IMR-90 (cell line): Measurements from ENCODE around the gene ISLR2. TPM values are rescaled to one million over a fixed set of nuclear protein-coding genes. Genes with fewer than 3 reads are reported as not detected.

Experiments
- ATAC-seq: fragments of 200-7000 bp; cut with Tn5 transposase; 2 replicates; pipeline ENCODE4 v1.9.1; 2020; ENCODE audit warnings: low read depth, mild to moderate bottlenecking, moderate library complexity
- BruUV-seq: library from RNA; stranded (reverse); fragments of 400-500 nt; replicated peaks from 2 replicates; lab custom pipeline; 2021; lab: Mats Ljungman, UMichigan
- CTCF ChIA-PET: fragments of 300-600 bp; formaldehyde crosslinking; extraction: SDS; loops from one replicate; lab custom pipeline; 2021; ENCODE audit warnings: antibody characterized with exemption; lab: Yijun Ruan, JAX
- POLR2A ChIA-PET: fragments of 300-600 bp; sonication (Branson Sonifier 250); formaldehyde crosslinking; loops from one replicate; lab custom pipeline; 2022; ENCODE audit warnings: antibody characterized with exemption; ENCODE audit not compliant: unreplicated experiment; lab: Charles Lee
- DNase-seq: peaks from one replicate; pipeline ENCODE4 v3.0.0; 2013
- H2AFZ ChIP-seq: replicated peaks from 2 replicates; pipeline ENCODE3; 2013; ENCODE audit warnings: low read length, mild to moderate bottlenecking; ENCODE audit not compliant: poor library complexity
- H2AK5ac ChIP-seq: 2 replicates; pipeline ENCODE4 v1.6.1; 2013; ENCODE audit warnings: low read depth, low read length, inconsistent platforms
- H2AK9ac ChIP-seq: replicated peaks from 2 replicates; pipeline ENCODE3; 2013; ENCODE audit warnings: mild to moderate bottlenecking, low read depth, low read length, moderate library complexity; ENCODE audit not compliant: poor library complexity
- H2BK120ac ChIP-seq: 2 replicates; pipeline ENCODE4 v1.6.1; 2013; ENCODE audit warnings: low read depth, low read length, inconsistent platforms
- H2BK15ac ChIP-seq: 3 replicates; pipeline ENCODE4 v1.6.1; 2013; ENCODE audit warnings: low read depth, low read length, inconsistent platforms
- H2BK20ac ChIP-seq: 2 replicates; pipeline ENCODE4 v1.6.1; 2013; ENCODE audit warnings: low read depth, mild to moderate bottlenecking, inconsistent platforms, low read length, moderate library complexity
- H2BK5ac ChIP-seq: 2 replicates; pipeline ENCODE4 v1.6.1; 2013; ENCODE audit warnings: mild to moderate bottlenecking, low read depth, low read length, inconsistent platforms; ENCODE audit not compliant: poor library complexity, severe bottlenecking
- H3K14ac ChIP-seq: replicated peaks from 2 replicates; pipeline ENCODE4 v1.6.1; 2013; ENCODE audit warnings: low read depth, low read length, inconsistent platforms
- H3K18ac ChIP-seq: 2 replicates; pipeline ENCODE4 v1.6.1; 2013; ENCODE audit warnings: low read depth, low read length, control low read depth
- H3K23ac ChIP-seq: 2 replicates; pipeline ENCODE4 v1.6.1; 2013; ENCODE audit warnings: low read depth, low read length, inconsistent platforms
- H3K27ac ChIP-seq: 2 replicates; pipeline ENCODE4 v1.5.1; 2013; ENCODE audit warnings: mild to moderate bottlenecking, control low read depth, low read length; ENCODE audit not compliant: insufficient read depth
- H3K27me3 ChIP-seq: 2 replicates; pipeline ENCODE4 v1.6.1; 2013; ENCODE audit warnings: low read length; ENCODE audit not compliant: control insufficient read depth, insufficient read depth
- H3K36me3 ChIP-seq: 2 replicates; pipeline ENCODE4 v1.6.1; 2013; ENCODE audit warnings: low read length, mixed read lengths; ENCODE audit not compliant: control insufficient read depth, insufficient read depth
- H3K4ac ChIP-seq: 2 replicates; pipeline ENCODE4 v1.6.1; 2013; ENCODE audit warnings: low read depth, low read length, inconsistent platforms
- H3K4me1 ChIP-seq: 2 replicates; pipeline ENCODE4 v1.6.1; 2013; ENCODE audit warnings: low read length, mixed read lengths; ENCODE audit not compliant: control insufficient read depth, insufficient read depth
- H3K4me2 ChIP-seq: 2 replicates; pipeline ENCODE4 v1.6.1; 2013; ENCODE audit warnings: low read depth, mild to moderate bottlenecking, control low read depth, low read length, moderate library complexity
- H3K4me3 ChIP-seq: 2 replicates; pipeline ENCODE4 v1.5.1; 2013; ENCODE audit warnings: low read depth, mild to moderate bottlenecking, control low read depth, low read length, moderate library complexity; ENCODE audit not compliant: insufficient read depth
- H3K56ac ChIP-seq: 2 replicates; pipeline ENCODE4 v1.6.1; 2013; ENCODE audit warnings: low read length, inconsistent platforms; ENCODE audit not compliant: insufficient read depth; ENCODE audit errors: extremely low read depth
- H3K79me1 ChIP-seq, 2 experiments: 2 replicates each; pipeline ENCODE4 v1.6.1; 2013; ENCODE audit warnings: low read length in 2 of 2, inconsistent platforms in 1 of 2, low read depth in 1 of 2
- H3K9ac ChIP-seq: 2 replicates; pipeline ENCODE4 v1.6.1; 2013; ENCODE audit warnings: low read depth, low read length, control low read depth
- H3K9me1 ChIP-seq: 2 replicates; pipeline ENCODE4 v1.6.1; 2013; ENCODE audit warnings: low read length, inconsistent platforms; ENCODE audit not compliant: insufficient read depth
- H3K9me3 ChIP-seq: 2 replicates; pipeline ENCODE4 v1.6.1; 2013; ENCODE audit warnings: low read length; ENCODE audit not compliant: control insufficient read depth, insufficient read depth
- H4K20me1 ChIP-seq: 2 replicates; pipeline ENCODE4 v1.6.1; 2013; ENCODE audit warnings: low read length, inconsistent platforms; ENCODE audit not compliant: insufficient read depth
- H4K5ac ChIP-seq: 2 replicates; pipeline ENCODE4 v1.6.1; 2013; ENCODE audit warnings: mild to moderate bottlenecking, low read depth, low read length, control low read depth
- H4K8ac ChIP-seq, 2 experiments: 2 replicates each; pipeline ENCODE4 v1.6.1; 2013; ENCODE audit warnings: low read depth in 2 of 2, low read length in 2 of 2, control low read depth in 1 of 2, inconsistent platforms in 1 of 2
- H4K91ac ChIP-seq: 2 replicates; pipeline ENCODE4 v1.6.1; 2013; ENCODE audit warnings: low read depth, low read length, inconsistent platforms; ENCODE audit not compliant: insufficient read depth
- BHLHE40 ChIP-seq: fragments of 150-350 bp; IDR thresholded peaks from 2 replicates; pipeline ENCODE4 v1.6.1; 2016; ENCODE audit warnings: mild to moderate bottlenecking, low read depth, low read length
- CTCF ChIP-seq: conservative IDR thresholded peaks from 2 replicates; pipeline ENCODE4 v1.5.1; 2012; ENCODE audit warnings: mild to moderate bottlenecking, low read depth, low read length, improper control_type of control experiment
- ELK1 ChIP-seq: fragments of 150-350 bp; IDR thresholded peaks from 2 replicates; pipeline ENCODE4 v1.6.1; 2016; ENCODE audit warnings: low read depth, mild to moderate bottlenecking, low read length, moderate library complexity, borderline replicate concordance
- FOS ChIP-seq: fragments of 150-350 bp; IDR thresholded peaks from 2 replicates; pipeline ENCODE4 v1.6.1; 2016; ENCODE audit warnings: low read depth, low read length
- MXI1 ChIP-seq: IDR thresholded peaks from 2 replicates; pipeline ENCODE4 v1.6.1; 2012; ENCODE audit warnings: low read depth, mild to moderate bottlenecking, low read length, moderate library complexity, borderline replicate concordance
- POLR2A ChIP-seq: IDR thresholded peaks from 2 replicates; pipeline ENCODE4 v1.6.1; 2012; ENCODE audit warnings: mild to moderate bottlenecking, low read depth, low read length
- RCOR1 ChIP-seq: IDR thresholded peaks from 2 replicates; pipeline ENCODE4 v1.6.1; 2012; ENCODE audit warnings: mild to moderate bottlenecking, low read length, improper control_type of control experiment; ENCODE audit not compliant: insufficient replicate concordance
- RFX5 ChIP-seq: IDR thresholded peaks from 2 replicates; pipeline ENCODE4 v1.8.0; 2012; ENCODE audit warnings: low read depth, mild to moderate bottlenecking, low read length, moderate library complexity
- WGBS, 2 experiments: methylation state at CpG; one replicate each; pipeline versions ENCODE4 v1.1.5 to v1.1.7; 2013; ENCODE audit warnings: missing lambda C conversion rate in 2 of 2; ENCODE audit not compliant: insufficient read length in 1 of 2; ENCODE audit errors: extremely low coverage in 2 of 2; 5-methylcytosine and 5-hydroxymethylcytosine counted together
- dilution Hi-C: fragments of 300-500 bp; cut with HindIII; formaldehyde crosslinking; loops from one replicate; pipeline ENCODE4 v1.14.3; 2018; ENCODE audit warnings: low sequenced_read_pairs; ENCODE audit not compliant: unreplicated experiment
- in situ Hi-C: fragments of 300-500 bp; cut with MboI; formaldehyde crosslinking; loops from 3 replicates; pipeline ENCODE4 v1.14.3; 2019; ENCODE audit warnings: low sequenced_read_pairs, inconsistent platforms, mixed read lengths
- intact Hi-C: fragments of 100-400 bp; cut with micrococcal nuclease; formaldehyde crosslinking; loops from 2 replicates; pipeline ENCODE4 v1.10.0; 2022
- polyA plus RNA-seq, 3 experiments: library from polyadenylated mRNA; depleted of rRNA; stranded (reverse); fragments of >200 nt; gene quantifications; 2 replicates each; pipeline ENCODE4 v1.2.3, GENCODE V29; 2012; ENCODE audit warnings: low replicate concordance in 1 of 3
- total RNA-seq: library from RNA; depleted of rRNA; stranded (reverse); fragments of >200 nt; gene quantifications from 2 replicates; pipeline ENCODE4 v1.2.3, GENCODE V29; 2012

The ISLR2 gene
- total and polyA plus RNA-seq, 2 of the 4 experiments (the other 2 are of a cell fraction): not detected

- WGBS, 2 experiments: 95% methylated on average over 4 of the region's 17 CpGs; no CpG with 5 or more reads in 1 of the 2 experiments
- Histone ChIP-seq H3K27me3 (peaks cover 4% of the 10 kb centered on the region; the same call in 1 of the 2 replicates), H2AK9ac (no peak overlapping the region), H4K20me1 (peaks cover 6% of the 10 kb centered on the region; the same call in 1 of the 2 replicates), H2BK20ac (no peak overlapping the region; the same call in 1 of the 2 replicates), H2BK15ac (no peak overlapping the region), H2AFZ (no peak overlapping the region), H3K36me3 (no peaks in the 10 kb centered on the region), H3K18ac (no peak overlapping the region), H3K4me1 (peaks cover 26% of the 10 kb centered on the region), H3K79me1 (no peaks in the 10 kb centered on the region), H3K4me2 (no peak overlapping the region), H2BK5ac (no peak overlapping the region), H3K9me1 (peaks cover 29% of the 10 kb centered on the region), H3K4ac (peak overlapping the region; percentile 30), H4K8ac (peak overlapping the region in 1 of 2 experiments; percentile 9; a peak in 1 of 4 replicates), H4K91ac (peak overlapping the region; percentile 8; the same call in 1 of the 2 replicates), H3K9me3 (no peaks in the 10 kb centered on the region), H3K4me3 (no peak overlapping the region), H3K27ac (no peak overlapping the region), H3K9ac (no peak overlapping the region), H2BK120ac (peak overlapping the region; percentile 8; the same call in 1 of the 2 replicates), H3K56ac (no peak overlapping the region), H2AK5ac (peak overlapping the region; percentile 63), H3K23ac (no peak overlapping the region), H3K14ac (0 out of 2 replicates have a peak overlapping the region, but pooled peaks have one; percentile 19), H4K5ac (no peak overlapping the region)
- dilution Hi-C loops: no loop called here
- in situ Hi-C loops: no loop called here
- CTCF ChIA-PET: no interaction called here
- no TSS peak for BruUV-seq
- ATAC-seq: no peak
- intact Hi-C loops: no loop called here
- TF ChIP-seq BHLHE40: no peak
- no peak for TF ChIP-seq CTCF
- no peak for TF ChIP-seq POLR2A
- TF ChIP-seq ELK1: no peak
- TF ChIP-seq FOS: no peak
- no peak for TF ChIP-seq RFX5
- TF ChIP-seq RCOR1: no peak
- TF ChIP-seq MXI1: no peak
- peak; percentile 37 for DNase-seq
- POLR2A ChIA-PET: no interaction called here
Observed at GRCh38 chr15:74179983-74180880, 49.8 kb downstream of the ISLR2 start.
